Neural progenitor cell (in vitro differentiated cells): ENCODE results near the gene TOR1AIP2. TPM values are rescaled to one million over a fixed set of nuclear protein-coding genes. Genes with fewer than 3 reads are reported as not detected.
"Not testable (repeated sequence)": the region's sequence is repeated elsewhere in the genome, so short reads cannot be mapped to it uniquely, and the experiment has no call there.

Experiments
- DNase-seq: peaks from one replicate; pipeline ENCODE4 v3.0.0-alpha.2; 2016; ENCODE audit warnings: low spot score
- H2AFZ ChIP-seq: fragments of 200-600 bp; sonication (generic); replicated peaks from 2 replicates; pipeline ENCODE4 v1.6.1; 2016; ENCODE audit warnings: antibody characterized with exemption
- H3F3A ChIP-seq: fragments of 200-600 bp; sonication (generic); 2 replicates; pipeline ENCODE4 v1.6.1; 2016; ENCODE audit warnings: antibody characterized with exemption, low read depth
- H3K27ac ChIP-seq: fragments of 200-600 bp; sonication (generic); 2 replicates; pipeline ENCODE4 v1.5.1; 2016; ENCODE audit warnings: mild to moderate bottlenecking
- H3K27me3 ChIP-seq: fragments of 200-600 bp; sonication (generic); 2 replicates; pipeline ENCODE4 v1.6.1; 2016; ENCODE audit warnings: mild to moderate bottlenecking, moderate library complexity
- H3K36me3 ChIP-seq: fragments of 200-600 bp; sonication (generic); 2 replicates; pipeline ENCODE4 v1.5.1; 2016
- H3K4me1 ChIP-seq: fragments of 200-600 bp; sonication (generic); 2 replicates; pipeline ENCODE4 v1.6.1; 2016; ENCODE audit warnings: mixed run types
- H3K4me2 ChIP-seq: fragments of 200-600 bp; sonication (generic); 2 replicates; pipeline ENCODE4 v1.6.1; 2016
- H3K4me3 ChIP-seq: fragments of 200-600 bp; sonication (generic); 2 replicates; pipeline ENCODE4 v1.5.1; 2016
- H3K79me2 ChIP-seq: fragments of 200-600 bp; sonication (generic); 2 replicates; pipeline ENCODE4 v1.6.1; 2016; ENCODE audit warnings: low read depth
- H3K9ac ChIP-seq: fragments of 200-600 bp; sonication (generic); 2 replicates; pipeline ENCODE4 v1.6.1; 2016
- H3K9me3 ChIP-seq: fragments of 200-600 bp; sonication (generic); 2 replicates; pipeline ENCODE4 v1.5.1; 2016; ENCODE audit warnings: low read depth
- H4K20me1 ChIP-seq: fragments of 200-600 bp; sonication (generic); 2 replicates; pipeline ENCODE4 v1.6.1; 2016; ENCODE audit warnings: low read depth
- H3K27ac Mint-ChIP-seq: 3 replicates; pipeline ENCODE4 v1.8.0; 2021; ENCODE audit warnings: mixed read lengths
- H3K27me3 Mint-ChIP-seq: 2 replicates; pipeline ENCODE4 v1.8.0; 2022; ENCODE audit warnings: low read depth, mild to moderate bottlenecking, inconsistent platforms, moderate library complexity, mixed read lengths; ENCODE audit not compliant: insufficient read depth
- H3K36me3 Mint-ChIP-seq: 3 replicates; pipeline ENCODE4 v1.8.0; 2021; ENCODE audit warnings: mixed read lengths
- H3K4me1 Mint-ChIP-seq: 3 replicates; pipeline ENCODE4 v1.8.0; 2021; ENCODE audit warnings: mixed read lengths
- H3K4me3 Mint-ChIP-seq: 3 replicates; pipeline ENCODE4 v1.8.0; 2021; ENCODE audit warnings: mild to moderate bottlenecking, moderate library complexity, mixed read lengths
- H3K9me3 Mint-ChIP-seq: 3 replicates; pipeline ENCODE4 v1.8.0; 2020; ENCODE audit warnings: mixed read lengths
- EZH2 ChIP-seq: fragments of 200-600 bp; sonication (generic); IDR thresholded peaks from 2 replicates; pipeline ENCODE4 v1.6.1; 2017; ENCODE audit warnings: antibody characterized with exemption, mild to moderate bottlenecking, moderate library complexity
- EZH2phosphoT487 ChIP-seq: fragments of 200-600 bp; sonication (generic); IDR thresholded peaks from 2 replicates; pipeline ENCODE4 v1.6.1; 2017; ENCODE audit warnings: antibody characterized with exemption
- total RNA-seq: library from RNA; depleted of rRNA; stranded (reverse); fragments of >200 nt; gene quantifications from 2 replicates; pipeline ENCODE4 v1.2.3, GENCODE V29; 2015; ENCODE audit warnings: low replicate concordance
- TF ChIP-seq, protein P1 (sequence below): fragments of 200-600 bp; sonication (generic); IDR thresholded peaks from 2 replicates; pipeline ENCODE4 v1.5.1; 2017; ENCODE audit warnings: antibody characterized with exemption, mild to moderate bottlenecking

TOR1AIP2 gene
- total RNA-seq, 1 donor from 2014 or later, result 89.5 TPM

GRCh38 chr1:179860652-179861051 is 17.0 kb downstream of the TOR1AIP2 start:
- Histone ChIP-seq H3K4me3 (no peak overlapping the region), H3K9me3 (no peaks in the 10 kb centered on the region), H3K36me3 (peaks cover 5% of the 10 kb centered on the region), H3K27ac (no peak overlapping the region), H3K4me2 (no peak overlapping the region), H3K79me2 (peaks cover 9% of the 10 kb centered on the region), H2AFZ (no peak overlapping the region), H3K27me3 (no peaks in the 10 kb centered on the region), H3F3A (no peaks in the 10 kb centered on the region), H4K20me1 (peaks cover 7% of the 10 kb centered on the region), H3K4me1 (peaks cover 6% of the 10 kb centered on the region), H3K9ac (no peak overlapping the region)
- no peak for DNase-seq
- H3K36me3 Mint-ChIP-seq, result peaks cover 31% of the 10 kb centered on the region
- H3K27me3 Mint-ChIP-seq, result no peaks in the 10 kb centered on the region
- H3K4me1 Mint-ChIP-seq, result peaks cover 14% of the 10 kb centered on the region
- no peak for TF ChIP-seq EZH2phosphoT487
- TF ChIP-seq, protein P1, sequence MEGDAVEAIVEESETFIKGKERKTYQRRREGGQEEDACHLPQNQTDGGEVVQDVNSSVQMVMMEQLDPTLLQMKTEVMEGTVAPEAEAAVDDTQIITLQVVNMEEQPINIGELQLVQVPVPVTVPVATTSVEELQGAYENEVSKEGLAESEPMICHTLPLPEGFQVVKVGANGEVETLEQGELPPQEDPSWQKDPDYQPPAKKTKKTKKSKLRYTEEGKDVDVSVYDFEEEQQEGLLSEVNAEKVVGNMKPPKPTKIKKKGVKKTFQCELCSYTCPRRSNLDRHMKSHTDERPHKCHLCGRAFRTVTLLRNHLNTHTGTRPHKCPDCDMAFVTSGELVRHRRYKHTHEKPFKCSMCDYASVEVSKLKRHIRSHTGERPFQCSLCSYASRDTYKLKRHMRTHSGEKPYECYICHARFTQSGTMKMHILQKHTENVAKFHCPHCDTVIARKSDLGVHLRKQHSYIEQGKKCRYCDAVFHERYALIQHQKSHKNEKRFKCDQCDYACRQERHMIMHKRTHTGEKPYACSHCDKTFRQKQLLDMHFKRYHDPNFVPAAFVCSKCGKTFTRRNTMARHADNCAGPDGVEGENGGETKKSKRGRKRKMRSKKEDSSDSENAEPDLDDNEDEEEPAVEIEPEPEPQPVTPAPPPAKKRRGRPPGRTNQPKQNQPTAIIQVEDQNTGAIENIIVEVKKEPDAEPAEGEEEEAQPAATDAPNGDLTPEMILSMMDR, result no peak
- TF ChIP-seq EZH2, result no peak
- H3K27ac Mint-ChIP-seq, result no peak overlapping the region
- no peaks in the 10 kb centered on the region for H3K9me3 Mint-ChIP-seq
- H3K4me3 Mint-ChIP-seq, result no peak overlapping the region

- H3F3A ChIP-seq, result no peaks in the 10 kb centered on the region
- H3K27me3 ChIP-seq, result no peaks in the 10 kb centered on the region
- H4K20me1 ChIP-seq, result peaks cover 7% of the 10 kb centered on the region
- H3K4me3 ChIP-seq, result no peak overlapping the region
- no peaks in the 10 kb centered on the region for H3K79me2 ChIP-seq
- Mint-ChIP-seq H3K27ac (no peak overlapping the region), H3K27me3 (no peaks in the 10 kb centered on the region), H3K4me3 (no peak overlapping the region), H3K9me3 (no peaks in the 10 kb centered on the region), H3K4me1 (peaks cover 14% of the 10 kb centered on the region), H3K36me3 (peaks cover 10% of the 10 kb centered on the region)
- no peak overlapping the region for H3K27ac ChIP-seq
- H3K4me1 ChIP-seq, result peaks cover 6% of the 10 kb centered on the region
- H3K9me3 ChIP-seq, result no peaks in the 10 kb centered on the region
- DNase-seq, result no peak
- H3K4me2 ChIP-seq, result no peak overlapping the region
- TF ChIP-seq EZH2phosphoT487 (no peak), EZH2 (no peak)
- TF ChIP-seq, protein P1, result no peak
- no peaks in the 10 kb centered on the region for H3K36me3 ChIP-seq
- H2AFZ ChIP-seq, result no peak overlapping the region
- no peak overlapping the region for H3K9ac ChIP-seq
These were observed 20.6 kb downstream of the TOR1AIP2 start for GRCh38 chr1:179857009-179857408.

DNA sequence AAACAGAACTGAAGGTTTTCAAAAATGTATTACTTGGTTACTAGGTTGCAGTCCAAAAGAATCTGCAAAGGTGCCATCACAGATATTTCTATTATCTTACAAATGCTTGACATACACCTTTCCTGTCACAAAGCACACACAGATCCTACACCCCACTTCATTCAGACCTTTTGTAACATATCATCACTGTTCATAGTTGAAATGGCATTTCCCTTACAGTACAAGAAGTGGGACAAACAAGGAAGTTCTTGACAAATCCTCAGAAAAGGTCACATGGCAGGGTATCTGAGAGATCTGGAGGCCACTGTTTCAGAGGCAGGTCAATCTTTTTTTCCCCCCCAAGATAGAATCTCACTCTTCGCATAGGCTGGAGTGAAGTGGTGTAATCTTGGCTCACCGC is 21.3 kb downstream of the TOR1AIP2 start:
- Mint-ChIP-seq H3K27ac (no peak overlapping the region), H3K4me3 (no peak overlapping the region), H3K36me3 (peaks cover 10% of the 10 kb centered on the region), H3K4me1 (peaks cover 14% of the 10 kb centered on the region), H3K27me3 (no peaks in the 10 kb centered on the region), H3K9me3 (no peaks in the 10 kb centered on the region)
- TF ChIP-seq, protein P1, result no peak
- TF ChIP-seq EZH2, result no peak
- no peak for TF ChIP-seq EZH2phosphoT487
- Histone ChIP-seq H3K4me2 (no peak overlapping the region), H3K27ac (no peak overlapping the region), H3K27me3 (no peaks in the 10 kb centered on the region), H2AFZ (no peak overlapping the region), H3K4me1 (peaks cover 6% of the 10 kb centered on the region), H3F3A (no peaks in the 10 kb centered on the region), H4K20me1 (peaks cover 7% of the 10 kb centered on the region), H3K79me2 (no peaks in the 10 kb centered on the region), H3K4me3 (no peak overlapping the region), H3K36me3 (no peaks in the 10 kb centered on the region), H3K9me3 (no peaks in the 10 kb centered on the region), H3K9ac (no peak overlapping the region)
- DNase-seq, result no peak

- H3K4me1 Mint-ChIP-seq, result peaks cover 12% of the 10 kb centered on the region
- not testable (repeated sequence) for H3K27ac ChIP-seq, H3K9ac ChIP-seq, H3K9me3 Mint-ChIP-seq, H3K27me3 ChIP-seq, H3K9me3 ChIP-seq, H3K4me3 ChIP-seq, DNase-seq, H3F3A ChIP-seq, H3K4me3 Mint-ChIP-seq, H2AFZ ChIP-seq, H4K20me1 ChIP-seq, H3K27me3 Mint-ChIP-seq, H3K36me3 ChIP-seq, H3K4me1 ChIP-seq, H3K27ac Mint-ChIP-seq, H3K79me2 ChIP-seq, H3K4me2 ChIP-seq
- peaks cover 13% of the 10 kb centered on the region for H3K36me3 Mint-ChIP-seq
These were observed 21.8 kb downstream of the TOR1AIP2 start for GRCh38 chr1:179855831-179856230.
